HG03060 (cell line): Measurements from ENCODE around the gene ACKR2.

Experiments
- ATAC-seq: cut with Tn5 transposase; IDR thresholded peaks from one replicate; pipeline ENCODE4 v1.9.1; 2021; ENCODE audit warnings: low read depth, moderate number of reproducible peaks; ENCODE audit not compliant: unreplicated experiment

The ACKR2 gene

GRCh38 chr3:42829083-42829627, 19.9 kb downstream of the ACKR2 start:
- ATAC-seq: no peak

- no peak for ATAC-seq
Measured at GRCh38 chr3:42829628-42830436, 20.6 kb downstream of the ACKR2 start.

- ATAC-seq: no peak
Measured at GRCh38 chr3:42830437-42831320, 21.4 kb downstream of the ACKR2 start.

GRCh38 chr3:42831321-42831713, 22.1 kb downstream of the ACKR2 start:
- no peak for ATAC-seq

GRCh38 chr3:42836150-42837123, 27.2 kb downstream of the ACKR2 start:
- ATAC-seq: no peak

GRCh38 chr3:42838571-42838970, 29.3 kb downstream of the ACKR2 start:
- no peak for ATAC-seq

GRCh38 chr3:42839616-42840015, 30.4 kb downstream of the ACKR2 start:
- no peak for ATAC-seq

- no peak for ATAC-seq
Measured at GRCh38 chr3:42841332-42841731, 32.1 kb downstream of the ACKR2 start.

- no peak for ATAC-seq
Measured at GRCh38 chr3:42843713-42844411, 34.6 kb downstream of the ACKR2 start.

GRCh38 chr3:42844412-42844713, 35.1 kb downstream of the ACKR2 start:
- ATAC-seq: no peak

- ATAC-seq: no peak
Measured at GRCh38 chr3:42844815-42845214, 35.6 kb downstream of the ACKR2 start.

GRCh38 chr3:42846685-42847522, 37.7 kb downstream of the ACKR2 start:
- ATAC-seq: peak; percentile 50

GRCh38 chr3:42847731-42848130, 38.5 kb downstream of the ACKR2 start:
- no peak for ATAC-seq

GRCh38 chr3:42849017-42849416, 39.8 kb downstream of the ACKR2 start:
- ATAC-seq: no peak

- no peak for ATAC-seq
Measured at GRCh38 chr3:42850263-42850662, 41.0 kb downstream of the ACKR2 start.

GRCh38 chr3:42851228-42851834, 42.1 kb downstream of the ACKR2 start:
- ATAC-seq: no peak

- no peak for ATAC-seq
Measured at GRCh38 chr3:42852441-42852840, 43.2 kb downstream of the ACKR2 start.

- ATAC-seq: no peak
Measured at GRCh38 chr3:42853056-42853455, 43.8 kb downstream of the ACKR2 start.
